Right renal pelvis (tissue), 4 donors: ENCODE results near the gene ARHGAP30. TPM values are rescaled to one million over a fixed set of nuclear protein-coding genes. Genes with fewer than 3 reads are reported as not detected.
A peak's percentile ranks its signal among the peaks of the same experiment; 100 is the strongest.
"Not testable (repeated sequence)": the region's sequence is repeated elsewhere in the genome, so short reads cannot be mapped to it uniquely, and the experiment has no call there.

Source experiments
- DNase-seq, 4 donors: peaks; one replicate each; pipeline ENCODE4 v3.0.0-alpha.2; 2013; ENCODE audit warnings: low read depth in 4 of 4, low spot score in 3 of 4, missing footprints in 1 of 4
- polyA plus RNA-seq, 4 donors: library from polyadenylated mRNA; unstranded; fragments of 120-200 nt; gene quantifications; one replicate each; pipeline ENCODE4 v1.2.1, GENCODE V29; 2013; ENCODE audit not compliant: insufficient read length in 4 of 4

Gene ARHGAP30
- polyA plus RNA-seq, 4 donors = 1.8 to 2.3 (median 2.0) TPM

DNA sequence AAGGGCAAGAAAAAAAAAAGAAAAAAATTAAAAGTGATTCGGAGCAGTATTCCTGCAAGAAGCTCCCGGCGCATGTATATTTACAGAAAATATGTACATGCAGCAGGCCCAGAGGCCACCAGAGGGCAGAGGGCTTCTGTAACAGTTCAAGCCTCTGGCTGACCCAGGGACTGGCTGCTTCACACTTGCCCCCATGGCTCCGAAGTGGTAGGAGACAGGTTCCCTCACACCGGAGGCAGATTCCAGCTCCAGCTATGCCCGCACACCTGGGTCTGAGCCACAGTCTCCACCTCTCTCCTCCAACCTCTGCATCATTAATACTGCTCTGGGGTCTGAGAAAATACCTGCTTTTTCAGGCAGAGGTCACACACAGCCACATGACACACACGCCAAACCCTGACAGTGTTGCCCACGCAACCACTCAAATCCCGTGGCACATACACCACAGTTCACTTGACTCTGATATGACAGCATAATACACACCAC, 2.2 kb upstream of the ARHGAP30 start:
- no peak for DNase-seq

DNA sequence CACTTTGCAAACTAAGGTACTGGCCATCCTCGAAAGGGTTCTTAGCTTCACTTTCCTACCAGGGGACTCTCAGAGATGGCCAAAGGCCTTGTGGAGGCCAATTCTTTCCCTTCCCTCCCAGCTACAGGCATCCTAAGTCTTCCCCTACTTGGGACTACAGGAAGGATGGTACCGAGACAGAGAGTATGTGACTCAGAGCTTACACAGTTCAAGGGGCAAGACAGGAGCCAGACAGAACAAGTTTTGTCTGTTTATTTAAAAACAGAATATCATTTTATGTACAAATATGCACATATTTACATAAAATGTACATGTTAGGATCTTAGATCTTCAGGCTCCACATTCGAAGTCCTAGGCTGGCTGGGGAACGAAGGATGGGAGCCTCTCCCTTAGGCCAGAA, 1.1 kb upstream of the ARHGAP30 start:
- no peak for DNase-seq

DNA sequence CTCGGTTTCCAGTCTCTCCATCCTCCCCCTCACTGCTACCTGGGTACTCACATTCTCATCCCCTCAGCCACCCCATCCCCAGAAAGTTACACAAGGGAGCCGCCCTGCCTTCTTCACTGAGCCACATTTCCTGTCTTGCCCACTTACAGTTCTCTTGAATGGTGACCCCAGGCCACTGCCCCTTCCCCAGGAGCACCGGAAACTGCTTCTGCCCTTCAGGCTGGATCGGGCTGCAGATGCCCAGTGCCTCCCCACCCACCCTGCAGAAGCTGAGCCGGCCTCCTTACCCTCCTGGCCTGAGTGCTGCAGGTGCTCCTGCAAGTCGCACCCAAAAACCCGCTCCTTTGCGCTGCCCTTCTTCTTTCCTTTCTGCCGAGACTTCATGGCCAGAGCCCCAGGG, 450 bp downstream of the ARHGAP30 start:
- no peak for DNase-seq

DNA sequence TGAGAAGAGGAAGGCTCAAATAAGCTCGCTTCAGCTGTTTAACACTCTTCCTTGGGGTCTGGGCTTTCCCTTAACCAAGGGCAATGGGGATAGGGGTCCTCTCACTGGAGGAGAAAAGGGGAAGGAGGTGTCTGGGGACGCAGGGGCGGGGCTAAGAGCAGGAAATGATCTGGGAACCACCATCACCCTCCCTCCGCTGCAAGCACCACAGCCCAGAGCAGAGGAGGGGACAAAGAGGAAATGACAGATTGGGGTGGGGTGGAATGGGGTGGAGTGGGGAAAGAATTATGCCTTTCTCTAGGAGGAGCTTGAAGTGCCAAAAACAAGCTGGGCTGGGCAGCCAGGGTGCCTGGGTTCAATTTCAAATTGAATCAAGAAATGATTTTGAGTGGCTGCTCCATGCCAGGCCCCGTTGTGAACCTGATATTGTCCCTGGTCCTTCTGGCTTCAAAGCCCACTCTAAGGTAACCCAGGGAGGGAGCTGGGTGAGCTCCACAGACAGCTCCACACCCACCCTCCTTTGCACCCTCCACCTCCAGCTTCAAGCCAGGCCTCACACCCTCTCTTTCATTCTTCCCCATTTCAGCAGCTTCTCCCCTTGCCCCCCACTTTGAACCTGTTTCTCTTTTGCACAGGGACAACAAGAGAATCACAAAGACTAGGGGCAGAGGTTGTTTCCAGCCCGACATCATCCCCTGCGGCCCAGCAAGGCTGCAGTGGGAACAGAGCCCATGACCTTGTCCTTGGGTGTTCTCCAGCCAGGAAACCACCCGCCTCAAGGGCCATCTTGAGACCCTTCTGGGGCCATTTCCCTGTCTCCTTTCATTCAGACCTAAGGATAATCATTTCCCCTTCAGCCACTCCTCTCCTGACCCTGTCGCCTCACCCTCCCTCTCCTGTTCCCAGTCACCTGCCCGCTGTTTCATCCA, 1.1 kb downstream of the ARHGAP30 start:
- no peak for DNase-seq

DNA sequence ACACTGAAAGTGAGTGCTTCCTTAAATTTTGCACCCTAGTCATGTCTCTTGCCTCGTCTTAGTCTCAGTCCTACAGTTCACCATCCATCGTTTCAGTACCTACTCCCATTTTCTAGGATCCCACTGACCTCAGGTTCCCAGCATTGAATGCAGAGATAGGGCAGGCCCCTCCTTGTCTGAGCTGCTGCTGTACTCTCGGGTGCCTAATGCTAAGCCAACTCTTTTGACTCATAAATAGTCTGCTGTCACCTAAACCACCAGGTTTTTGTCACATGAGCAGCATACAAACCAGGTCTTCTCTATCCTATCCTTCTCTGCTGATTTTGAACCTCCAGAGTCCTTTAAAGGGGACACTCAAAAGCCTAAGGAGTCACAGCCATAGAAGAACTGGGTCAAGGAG, 3.0 kb downstream of the ARHGAP30 start:
- no peak for DNase-seq

DNA sequence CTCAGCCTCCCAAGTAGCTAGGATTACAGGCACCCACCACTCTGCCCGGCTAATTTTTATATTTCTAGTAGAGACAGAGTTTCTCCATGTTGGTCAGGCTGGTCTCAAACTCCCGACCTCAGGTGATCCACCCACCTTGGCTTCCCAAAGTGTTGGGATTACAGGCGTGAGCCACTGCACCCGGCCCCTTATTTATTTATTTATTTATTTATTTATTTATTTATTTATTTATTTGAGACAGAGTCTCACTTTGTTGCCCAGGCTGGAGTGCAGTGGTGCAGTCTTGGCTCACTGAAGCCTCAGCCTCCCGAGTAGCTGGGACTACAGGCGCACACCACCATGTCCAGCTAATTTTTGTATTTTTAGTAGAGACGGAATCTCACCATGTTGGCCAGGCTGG, 4.0 kb downstream of the ARHGAP30 start:
- not testable (repeated sequence) for DNase-seq

DNA sequence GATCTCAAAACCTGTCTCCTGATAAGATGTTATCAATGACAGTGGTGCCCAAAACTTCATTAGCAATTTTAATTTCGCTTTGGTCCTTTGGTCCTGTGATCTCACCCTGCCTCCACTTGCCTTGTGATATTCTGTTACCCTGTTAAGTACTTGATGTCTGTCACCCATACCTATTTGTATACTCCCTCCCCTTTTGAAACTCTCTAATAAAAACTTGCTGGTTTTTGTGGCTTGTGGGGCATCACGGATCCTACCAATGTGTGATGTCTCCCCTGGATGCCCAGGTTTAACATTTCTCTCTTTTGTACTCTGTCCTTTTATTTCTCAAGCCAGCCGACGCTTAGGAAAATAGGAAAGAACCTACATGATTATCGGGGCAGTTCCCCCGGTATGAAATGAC, 5.8 kb downstream of the ARHGAP30 start:
- DNase-seq = not testable (repeated sequence)

DNA sequence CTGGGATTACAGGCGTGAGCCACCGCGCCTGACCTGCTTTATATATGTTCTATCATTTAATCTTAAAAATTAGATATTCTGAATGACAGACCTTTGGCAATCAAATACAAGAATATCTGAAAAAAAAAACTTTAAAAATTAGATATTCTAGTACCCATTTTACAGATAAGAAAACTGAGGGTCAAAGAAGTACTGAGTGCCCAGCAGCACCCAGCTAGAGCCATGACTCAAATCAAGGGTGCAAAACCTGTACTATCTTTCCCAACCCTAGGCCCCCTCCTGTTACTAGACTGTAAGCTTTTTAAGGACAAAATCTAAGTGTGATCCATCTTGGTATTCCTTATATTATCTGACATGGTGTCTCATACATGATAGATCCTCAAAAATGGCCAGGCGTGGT, 8.3 kb downstream of the ARHGAP30 start:
- DNase-seq = no peak

DNA sequence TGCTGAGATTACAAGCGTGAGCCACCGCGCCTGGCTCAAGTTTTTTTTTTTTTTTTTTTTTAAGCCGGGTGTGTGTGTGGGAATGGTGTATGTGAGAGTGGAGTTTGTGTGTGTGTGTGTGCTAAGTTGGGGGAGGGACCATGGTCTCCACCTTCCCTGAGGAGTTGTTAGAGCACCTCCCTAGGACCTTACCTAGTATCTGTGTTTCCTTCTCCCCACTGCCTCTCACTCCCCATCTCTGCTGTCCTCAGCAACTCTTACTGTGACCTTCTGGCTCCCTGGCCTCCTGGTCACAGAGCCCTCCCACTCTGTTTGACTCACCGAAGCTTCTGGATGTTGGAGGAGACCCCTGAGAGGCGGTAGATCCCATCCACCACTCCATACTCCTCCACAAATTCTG, 10.4 kb downstream of the ARHGAP30 start:
- DNase-seq = no peak

DNA sequence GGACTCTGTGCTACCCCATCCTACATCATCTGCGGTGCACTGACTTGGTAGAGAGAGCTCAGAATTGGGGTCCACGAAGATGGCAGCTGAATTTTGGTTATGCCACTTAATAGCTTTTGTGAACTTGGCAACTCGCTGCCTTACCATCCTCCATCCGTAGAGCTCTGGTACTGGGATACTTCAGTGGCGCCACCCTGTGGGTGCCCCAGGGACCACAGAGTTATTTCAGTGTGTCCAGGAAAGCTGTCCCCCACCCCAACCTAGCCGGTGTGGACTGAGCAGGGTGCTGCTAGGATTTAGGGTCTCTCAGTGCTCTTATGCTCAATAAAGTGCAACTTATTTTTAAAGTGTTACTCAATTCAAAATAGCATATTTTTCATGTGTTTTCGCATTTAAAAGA, 14.9 kb downstream of the ARHGAP30 start:
- DNase-seq = no peak

DNA sequence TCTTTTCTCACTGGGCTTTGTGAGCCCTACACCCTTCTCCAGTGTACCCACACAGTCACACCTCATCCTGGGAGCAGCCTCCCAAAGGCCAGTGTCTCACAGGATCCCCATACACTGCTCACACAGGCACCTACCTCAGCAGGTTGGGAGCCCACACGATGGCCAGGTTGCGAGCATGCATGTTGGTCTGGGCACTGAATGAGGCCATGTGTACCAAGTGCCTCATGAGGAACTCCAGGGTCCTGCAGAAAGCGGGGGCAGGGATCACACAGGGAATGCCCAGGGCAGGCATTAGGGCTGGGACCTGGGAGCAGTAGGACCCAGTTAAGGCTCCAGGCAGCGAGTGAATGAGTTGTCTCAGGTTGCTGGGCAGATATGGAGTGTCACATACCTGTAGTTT, 15.5 kb downstream of the ARHGAP30 start:
- DNase-seq = no peak

DNA sequence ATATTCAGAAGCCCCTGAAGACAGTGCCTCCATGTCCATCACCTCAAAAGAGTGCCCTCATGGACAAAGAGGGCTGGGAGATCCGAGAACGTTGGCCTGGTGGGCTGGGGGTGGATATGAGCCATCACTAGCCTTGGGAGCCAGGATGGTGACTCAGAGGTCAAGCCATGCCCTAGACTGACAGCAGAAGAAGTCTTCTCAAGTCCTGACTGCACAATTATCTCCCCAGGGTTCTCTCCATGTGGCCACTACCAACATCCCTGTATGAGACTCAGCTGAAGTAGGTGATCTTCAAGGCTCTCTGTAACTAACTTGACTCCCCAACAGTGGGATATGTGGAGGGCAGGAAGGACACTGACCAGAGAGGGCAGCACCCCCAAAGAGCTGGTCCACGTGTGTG, 16.8 kb downstream of the ARHGAP30 start:
- no peak for DNase-seq

DNA sequence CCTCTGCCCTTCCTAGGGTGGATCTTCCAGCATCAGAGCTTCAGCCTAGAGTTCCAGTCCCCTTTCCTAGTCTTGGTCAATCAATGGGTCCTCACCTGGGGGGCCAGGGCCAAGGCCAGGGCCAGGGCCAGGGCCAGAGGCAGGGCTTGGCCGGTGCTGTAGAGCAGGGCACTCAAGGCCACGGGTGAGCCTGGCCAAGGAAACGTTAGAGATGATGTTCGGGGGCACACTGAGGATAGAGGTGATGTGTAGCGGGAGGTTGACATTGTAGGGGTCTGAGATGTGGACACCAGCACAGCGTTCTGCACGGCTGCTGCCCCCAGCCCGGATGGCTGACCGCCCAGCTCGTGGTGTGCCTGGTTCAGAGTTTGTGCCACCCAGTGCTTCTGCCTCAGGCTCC, 18.5 kb downstream of the ARHGAP30 start:
- DNase-seq = no peak

DNA sequence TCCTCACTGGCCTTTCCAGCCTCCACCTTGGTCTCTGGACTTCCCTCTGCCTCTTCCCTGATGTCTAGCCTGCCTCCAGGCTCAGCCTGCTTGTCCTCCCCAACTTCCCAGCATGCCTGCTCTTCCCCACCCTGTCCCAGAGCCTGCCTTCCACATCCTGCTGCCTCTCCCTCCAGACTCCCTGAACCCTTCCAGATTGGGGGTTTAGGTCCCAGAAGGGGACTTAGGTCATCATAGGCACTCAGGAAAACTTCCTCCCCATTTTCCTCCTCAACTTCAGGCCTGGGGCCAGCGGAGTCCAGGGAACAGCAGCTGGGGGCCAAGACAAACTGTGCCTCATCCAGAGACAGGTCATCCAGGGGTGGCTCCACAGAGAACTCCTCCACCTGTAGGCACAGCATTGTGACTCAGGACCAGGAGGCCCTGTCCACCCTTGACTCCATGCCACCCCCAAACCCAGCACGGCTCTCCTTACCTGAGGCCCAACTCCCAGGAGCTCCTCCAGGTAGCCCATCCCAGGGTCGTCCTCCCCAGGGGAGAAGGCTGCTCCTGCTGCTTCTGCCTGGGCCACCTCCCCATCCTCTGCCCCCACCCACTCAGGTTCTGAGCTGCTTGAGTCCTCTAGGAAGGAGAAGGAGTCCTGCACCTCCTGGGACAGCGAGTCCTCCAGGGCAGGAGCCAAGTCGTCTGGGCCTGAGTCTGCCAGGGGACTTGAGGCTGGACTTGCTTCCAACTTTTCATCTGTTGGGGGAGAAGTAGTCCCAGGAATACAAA, 20.6 kb downstream of the ARHGAP30 start:
- DNase-seq = no peak

DNA sequence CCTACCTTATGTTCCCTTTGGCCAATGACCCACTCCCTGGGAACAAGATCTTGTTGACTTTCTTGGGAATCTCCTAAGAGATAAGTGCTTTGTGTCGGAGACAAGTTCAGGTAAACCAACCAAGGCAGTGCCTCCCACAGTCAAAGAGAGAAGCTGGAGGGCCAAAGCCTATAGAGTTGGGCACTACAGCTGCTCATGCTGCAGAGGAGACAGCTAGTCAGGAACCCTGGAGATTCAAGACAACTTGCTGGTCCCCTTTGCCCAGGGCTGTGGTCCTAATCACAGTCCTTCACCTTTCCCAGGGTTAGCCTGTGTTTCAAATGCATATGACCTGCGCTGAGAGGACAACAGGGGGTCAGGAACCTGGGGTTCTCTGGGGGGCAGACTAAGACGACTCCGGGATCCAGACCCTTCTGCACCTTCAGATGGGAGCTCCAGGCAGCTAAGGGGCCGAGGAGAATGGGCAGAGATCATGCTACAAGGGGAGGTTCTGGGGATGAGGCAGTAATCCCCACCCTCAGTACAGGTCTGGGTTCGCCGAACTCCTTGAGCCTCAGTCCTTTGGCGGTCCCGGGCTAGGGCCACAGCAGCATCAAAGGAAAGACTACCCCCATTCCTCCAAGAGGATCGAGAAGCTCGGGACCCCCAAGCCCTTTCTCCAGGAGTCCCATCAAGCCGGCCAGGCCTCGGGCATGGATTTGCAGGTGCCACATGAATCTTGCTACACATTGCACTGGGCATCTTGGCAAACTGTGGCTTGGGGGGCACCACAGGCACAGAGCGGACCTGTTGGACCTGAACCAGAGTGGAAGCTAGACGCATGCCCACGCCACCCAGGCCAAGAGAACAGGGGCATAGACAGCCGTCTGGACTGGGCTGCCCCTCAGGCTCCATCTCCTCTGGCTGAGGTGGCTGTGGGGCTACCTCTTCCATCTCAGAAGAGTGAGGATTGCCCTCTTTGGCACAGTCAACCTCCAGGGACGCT, 22.0 kb downstream of the ARHGAP30 start:
- no peak for DNase-seq

DNA sequence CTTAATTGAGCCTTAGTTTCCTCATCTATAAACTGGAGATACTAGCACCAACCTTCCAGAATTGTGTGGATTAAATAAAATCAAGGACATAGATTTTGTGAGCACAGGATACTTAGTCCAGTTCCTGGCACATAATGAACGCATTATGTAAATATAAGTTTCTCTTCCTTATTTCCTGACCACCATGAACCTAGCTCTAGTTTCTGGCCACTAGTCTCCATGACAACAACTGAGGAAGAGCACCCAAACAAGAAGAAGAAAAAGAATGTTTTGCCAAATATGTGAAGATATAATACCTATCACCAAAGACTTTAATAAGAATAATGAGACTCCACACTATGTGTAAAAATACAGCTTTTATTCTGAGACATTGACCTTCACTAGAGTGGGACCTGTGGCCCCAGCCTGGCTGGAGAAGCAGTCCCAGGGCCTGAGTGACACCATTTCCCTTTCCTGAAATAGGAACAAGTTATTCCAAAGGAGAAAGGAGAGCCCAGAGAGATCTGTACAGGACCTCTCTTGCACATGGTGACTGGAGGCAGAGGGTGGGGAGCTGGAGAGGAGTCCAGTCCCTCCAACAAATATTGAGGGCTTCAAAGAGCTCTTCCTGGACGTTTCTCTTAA, 23.0 kb downstream of the ARHGAP30 start:
- no peak for DNase-seq

DNA sequence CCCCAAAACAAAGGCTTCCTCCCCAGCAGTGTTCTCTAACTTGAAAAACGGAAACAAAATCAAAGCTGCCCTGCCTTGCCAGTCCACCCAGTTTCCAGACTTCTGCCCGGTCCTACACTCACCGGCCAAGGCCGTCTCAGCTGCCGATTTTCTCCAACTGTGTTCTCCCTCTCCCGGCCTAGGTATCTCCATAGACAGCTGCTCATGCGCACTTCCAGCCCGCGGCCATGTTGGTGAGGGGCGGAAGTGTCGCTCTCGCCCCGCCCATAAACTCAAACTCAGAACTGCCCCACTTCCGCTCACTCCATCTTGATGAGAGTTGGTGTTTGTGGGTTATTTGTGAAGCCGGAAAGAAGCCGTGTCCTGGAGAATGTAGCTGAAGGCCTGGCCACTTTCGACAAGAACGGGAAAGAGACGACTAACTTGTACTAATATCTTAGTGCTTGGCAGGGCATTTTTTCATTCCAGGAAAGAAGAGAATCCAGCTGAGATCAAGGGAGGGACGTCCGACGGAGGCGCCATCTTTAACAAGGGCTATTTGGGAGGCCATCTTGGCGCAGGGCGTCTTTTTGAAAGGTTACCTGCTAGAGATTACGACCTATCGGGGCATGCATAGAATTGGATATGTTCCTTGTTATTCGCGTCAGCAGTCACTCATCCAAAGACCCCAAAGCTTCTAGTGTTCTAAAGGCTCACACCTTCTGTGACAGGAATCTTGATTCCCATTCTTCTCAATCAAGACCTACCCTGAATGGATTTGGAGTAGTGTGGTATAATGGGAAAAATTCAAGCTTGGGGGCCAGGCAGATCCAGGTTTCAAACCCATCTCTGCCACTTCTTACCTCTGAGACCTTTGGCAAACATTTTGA, 23.7 kb downstream of the ARHGAP30 start, which contains the start of gene USF1:
TSS of gene USF1 (minus strand) at position 242 of the 869 bp plus-strand sequence. CDS start 2,702 bp downstream, outside the sequence.
- DNase-seq = peak; percentile 96 to 99 (median 96)

DNA sequence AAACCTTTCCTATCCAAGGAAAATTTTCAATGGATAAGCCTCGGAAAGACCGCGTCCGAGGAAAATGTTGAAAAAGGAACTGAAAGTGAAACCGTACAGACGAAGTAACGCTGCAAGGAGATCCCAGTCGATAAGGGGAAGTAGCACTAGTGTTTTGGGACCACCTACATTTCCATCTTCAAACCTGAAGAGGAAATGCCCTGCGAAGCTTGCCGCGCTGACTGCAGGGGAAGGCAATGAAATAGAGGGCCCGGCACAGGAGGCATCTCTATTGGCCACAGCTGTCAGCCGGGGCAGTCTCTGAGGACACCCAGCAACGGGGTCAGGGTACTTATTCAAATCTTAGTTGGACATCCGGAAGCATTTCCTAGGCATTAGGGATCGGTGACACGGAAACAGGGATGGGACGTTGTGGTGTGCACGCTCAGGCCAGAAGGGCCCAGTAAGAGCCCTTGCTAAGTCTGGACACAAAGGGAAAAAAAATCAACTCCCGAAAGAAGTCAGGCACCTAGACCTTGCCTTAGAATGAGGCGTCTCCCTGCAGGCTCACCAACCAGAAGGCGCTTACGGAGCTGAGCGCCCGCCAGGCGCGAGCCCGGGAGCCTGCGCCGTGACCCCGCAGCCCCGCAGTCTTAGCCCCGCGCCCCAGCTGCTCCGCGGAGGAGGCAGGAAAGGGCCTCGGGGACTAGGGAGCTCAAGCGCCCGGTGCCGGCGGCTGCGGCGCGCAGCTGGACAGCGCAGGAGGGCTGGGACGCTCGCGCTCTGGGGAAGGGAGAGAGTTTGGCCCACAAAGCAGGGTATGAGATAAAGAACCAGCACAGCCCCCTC, 24.6 kb downstream of the ARHGAP30 start:
- DNase-seq = peak; percentile 33 to 52 (median 48)
